ENCODE measurements around the gene NF2.

Gene NF2

GRCh38 chr22:29719899-29720645 lies 116.6 kb downstream of the NF2 start, which contains the start of gene CABP7:
TSS of gene CABP7 (plus strand) at chr22:29720003. CDS start at chr22:29720425, 422 bp downstream.
- Histone ChIP-seq H3K4me1 (ENCODE audit: low read length) (no peaks in the 10 kb centered on the region), H3K27me3 (ENCODE audit: low read depth, low read length) (no peaks in the 10 kb centered on the region), H3K4me2 (ENCODE audit: low read length) (no peak within 1 kb of the TSS), H2AFZ (ENCODE audit: low read depth, low read length) (no peak within 1 kb of the TSS), H3K36me3 (replicated peaks; ENCODE audit: low read depth, low read length) (no peaks in the 10 kb centered on the region), H3K9me3 (ENCODE audit: insufficient read depth, low read length) (no peaks in the 10 kb centered on the region), H3K27ac (ENCODE audit: low read length) (no peak within 1 kb of the TSS), H4K20me1 (ENCODE audit: insufficient read depth, low read length) (peaks cover 10% of the 10 kb centered on the region; the same call in 1 of the 2 replicates), H3K9ac (ENCODE audit: low read length) (no peak within 1 kb of the TSS), H3K4me3 (ENCODE audit: low read length) (no peak within 1 kb of the TSS), H3K79me2 (ENCODE audit: low read length) (no peaks in the 10 kb centered on the region)
- TF ChIP-seq CTCF (IDR thresholded peaks at IDR 0.05; ENCODE audit: low read depth, low read length) (no peak), EZH2phosphoT487 (IDR thresholded peaks at IDR 0.05; ENCODE audit: low read depth) (no peak)

- Histone ChIP-seq H3K4me1 (ENCODE audit: low read length) (no peaks in the 10 kb centered on the region), H3K4me3 (ENCODE audit: low read length) (no peak overlapping the region), H3K79me2 (ENCODE audit: low read length) (no peaks in the 10 kb centered on the region), H3K9me3 (ENCODE audit: insufficient read depth, low read length) (no peaks in the 10 kb centered on the region), H3K9ac (ENCODE audit: low read length) (no peak overlapping the region), H3K27ac (ENCODE audit: low read length) (no peak overlapping the region), H4K20me1 (ENCODE audit: insufficient read depth, low read length) (peaks cover 10% of the 10 kb centered on the region; the same call in 1 of the 2 replicates), H3K4me2 (ENCODE audit: low read length) (no peak overlapping the region), H2AFZ (ENCODE audit: low read depth, low read length) (no peak overlapping the region), H3K27me3 (ENCODE audit: low read depth, low read length) (0 out of 2 replicates have a peak, but pooled peaks cover 4% of the 10 kb centered on the region), H3K36me3 (replicated peaks; ENCODE audit: low read depth, low read length) (no peaks in the 10 kb centered on the region)
- TF ChIP-seq CTCF (IDR thresholded peaks at IDR 0.05; ENCODE audit: low read depth, low read length) (no peak), EZH2phosphoT487 (IDR thresholded peaks at IDR 0.05; ENCODE audit: low read depth) (no peak)
These were observed 117.4 kb downstream of the NF2 start for GRCh38 chr22:29720811-29721323.

- H3K4me2 ChIP-seq (ENCODE audit: low read length) = no peak overlapping the region
- TF ChIP-seq CTCF (IDR thresholded peaks at IDR 0.05; ENCODE audit: low read depth, low read length) (no peak), EZH2phosphoT487 (IDR thresholded peaks at IDR 0.05; ENCODE audit: low read depth) (no peak)
- 0 out of 2 replicates have a peak, but pooled peaks cover 4% of the 10 kb centered on the region for H3K27me3 ChIP-seq (ENCODE audit: low read depth, low read length)
- no peaks in the 10 kb centered on the region for H3K9me3 ChIP-seq (ENCODE audit: insufficient read depth, low read length)
- H3K4me3 ChIP-seq (ENCODE audit: low read length) = no peak overlapping the region
- H3K4me1 ChIP-seq (ENCODE audit: low read length) = no peaks in the 10 kb centered on the region
- H3K9ac ChIP-seq (ENCODE audit: low read length) = no peak overlapping the region
- H3K36me3 ChIP-seq (replicated peaks; ENCODE audit: low read depth, low read length) = no peaks in the 10 kb centered on the region
- H2AFZ ChIP-seq (ENCODE audit: low read depth, low read length) = no peak overlapping the region
- no peak overlapping the region for H3K27ac ChIP-seq (ENCODE audit: low read length)
- H3K79me2 ChIP-seq (ENCODE audit: low read length) = no peaks in the 10 kb centered on the region
- H4K20me1 ChIP-seq (ENCODE audit: insufficient read depth, low read length) = peaks cover 8% of the 10 kb centered on the region; the same call in 1 of the 2 replicates
These were observed 118.7 kb downstream of the NF2 start for GRCh38 chr22:29722151-29722550.

- Histone ChIP-seq H2AFZ (ENCODE audit: low read depth, low read length) (no peak overlapping the region), H3K36me3 (replicated peaks; ENCODE audit: low read depth, low read length) (no peaks in the 10 kb centered on the region), H3K4me3 (ENCODE audit: low read length) (no peak overlapping the region), H3K27ac (ENCODE audit: low read length) (no peak overlapping the region), H3K9me3 (ENCODE audit: insufficient read depth, low read length) (no peaks in the 10 kb centered on the region), H3K79me2 (ENCODE audit: low read length) (no peaks in the 10 kb centered on the region), H3K4me2 (ENCODE audit: low read length) (no peak overlapping the region), H3K9ac (ENCODE audit: low read length) (no peak overlapping the region), H4K20me1 (ENCODE audit: insufficient read depth, low read length) (peaks cover 5% of the 10 kb centered on the region; the same call in 1 of the 2 replicates), H3K27me3 (ENCODE audit: low read depth, low read length) (0 out of 2 replicates have a peak, but pooled peaks cover 4% of the 10 kb centered on the region), H3K4me1 (ENCODE audit: low read length) (no peaks in the 10 kb centered on the region)
- no peak for TF ChIP-seq CTCF (IDR thresholded peaks at IDR 0.05; ENCODE audit: low read depth, low read length)
- TF ChIP-seq EZH2phosphoT487 (IDR thresholded peaks at IDR 0.05; ENCODE audit: low read depth) = no peak
These were observed 119.2 kb downstream of the NF2 start for GRCh38 chr22:29722587-29722986.

All from OCI-LY3 (cell line).